Heart right ventricle (tissue), 16 donors: Measurements from ENCODE around the gene ERCC6L2. TPM values are rescaled to one million over a fixed set of nuclear protein-coding genes. Genes with fewer than 3 reads are reported as not detected.

Experiments used
- ATAC-seq, 8 donors: fragments of 200-7000 bp; cut with Tn5 transposase; one replicate each; pipeline ENCODE4 v1.9.1; 2020; ENCODE audit warnings: mild to moderate bottlenecking in 8 of 8, moderate library complexity in 8 of 8, moderate number of reproducible peaks in 1 of 8
- DNase-seq, 2 donors: peaks; one replicate each; pipeline ENCODE4 v3.0.0-alpha.2; 2020
- H3K27ac ChIP-seq, 10 donors: fragments of 200-600 bp; sonication (generic) in 2 of 10; one replicate each; pipeline versions ENCODE4 v1.5.0 to v1.8.0; 2020 to 2022; ENCODE audit warnings: mild to moderate bottlenecking in 3 of 10
- H3K27me3 ChIP-seq, 7 donors: fragments of 200-600 bp; one replicate each; pipeline ENCODE4 v1.8.0; 2021 to 2022; ENCODE audit warnings: mild to moderate bottlenecking in 2 of 7
- H3K36me3 ChIP-seq, 9 donors: fragments of 200-600 bp; sonication (generic) in 1 of 9; one replicate each; pipeline versions ENCODE4 v1.5.0 to v1.8.0; 2020 to 2022; ENCODE audit warnings: mild to moderate bottlenecking in 2 of 9
- H3K4me1 ChIP-seq, 9 donors: fragments of 200-600 bp; sonication (generic) in 1 of 9; one replicate each; pipeline versions ENCODE4 v1.5.0 to v1.8.0; 2020 to 2022; ENCODE audit warnings: mild to moderate bottlenecking in 4 of 9
- H3K4me3 ChIP-seq, 10 donors: fragments of 200-600 bp; sonication (generic) in 2 of 10; one replicate each; pipeline versions ENCODE4 v1.5.0 to v1.8.0; 2020 to 2022; ENCODE audit warnings: mild to moderate bottlenecking in 7 of 10, moderate library complexity in 2 of 10
- H3K9me3 ChIP-seq, 11 donors: fragments of 200-600 bp in 10 of 11; sonication (generic) in 2 of 11; one replicate each; pipeline versions ENCODE4 v1.5.0 to v1.8.0; 2013 to 2022; ENCODE audit warnings: mild to moderate bottlenecking in 2 of 11, control low read depth in 1 of 11, moderate library complexity in 1 of 11
- WGBS, 2 donors: extraction: QIAGEN DNeasy Blood & Tissue Kit; methylation state at CpG; one replicate each; pipeline ENCODE4 v1.1.7; 2013; ENCODE audit warnings: inconsistent platforms in 1 of 2; 5-methylcytosine and 5-hydroxymethylcytosine counted together
- intact Hi-C, 10 donors: fragments of 100-400 bp; cut with DNase I; formaldehyde crosslinking; loops; one replicate each; pipeline versions ENCODE4 v1.11.1 to v1.14.2; 2022
- polyA plus RNA-seq, 2 donors: library from polyadenylated mRNA; stranded (reverse); fragments of 200-250 nt; gene quantifications; one replicate each; pipeline ENCODE4 v1.2.3, GENCODE V29; 2013
- total RNA-seq, 10 donors: library from RNA; stranded (reverse); fragmentation: NEBNext Ultra II Directional in 3 of 10; extraction: Animal tissue kit (Norgen Biotek cat#: 25700) in 3 of 10; gene quantifications; one replicate each; pipeline versions ENCODE4 v1.2.1 to v1.2.4, GENCODE V29; 2021 to 2023
- TF ChIP-seq, protein P1 (sequence below), 9 donors: fragments of 200-600 bp; sonication (generic) in 2 of 9; IDR thresholded peaks; one replicate each; pipeline versions ENCODE4 v1.5.0 to v1.8.0; 2021 to 2022; ENCODE audit warnings: antibody characterized with exemption in 9 of 9, mild to moderate bottlenecking in 5 of 9, moderate library complexity in 1 of 9
- donor health status: Arrhythmogenic right ventricular cardiomyopathy.
- donor health status: ischemic (EF 13 %, LVEDD 7.1; RV severe dilation, severe dysfunction).
- donor health status: healthy with polysubstance abuse.
- donor health status: DM: no; HTN: yes; CAD: no.
- donor health status: DM: no; HTN: no; CAD: no.
- donor health status: ischemic (EF 25% LVEDD 6.9; RV normal size, moderate dysfunction).
- donor health status: ischemic (EF 25% LVEDD 5.7; RV mildly dilated, moderate dysfunction).
- donor health status: healthy.
- donor health status: DM: yes; HTN: yes; CAD: no.
- donor health status: Ischemic cardiomyopathy.
- donor health status: ischemic (EF 35%, LVEDD 5.7; RV mildly dilated, moderate dysfunction).
- donor health status: nonischemic (EF 11% LVEDD 7.7; RV severe dilation, severe dysfunction).
- donor health status: DM: yes; HTN: yes; CAD: no.
- donor health status: PGD.
- donor health status: ischemic (EF 29% LVEDD 5.4; RV normal size, mild dysfunction).
- donor health status: nonischemic (EF 23%, LVEDD 6.1; RV moderate dilation, normal function).

Gene ERCC6L2
- total and polyA plus RNA-seq, 12 donors, result 4.6 to 37.5 (median 26.4) TPM

DNA sequence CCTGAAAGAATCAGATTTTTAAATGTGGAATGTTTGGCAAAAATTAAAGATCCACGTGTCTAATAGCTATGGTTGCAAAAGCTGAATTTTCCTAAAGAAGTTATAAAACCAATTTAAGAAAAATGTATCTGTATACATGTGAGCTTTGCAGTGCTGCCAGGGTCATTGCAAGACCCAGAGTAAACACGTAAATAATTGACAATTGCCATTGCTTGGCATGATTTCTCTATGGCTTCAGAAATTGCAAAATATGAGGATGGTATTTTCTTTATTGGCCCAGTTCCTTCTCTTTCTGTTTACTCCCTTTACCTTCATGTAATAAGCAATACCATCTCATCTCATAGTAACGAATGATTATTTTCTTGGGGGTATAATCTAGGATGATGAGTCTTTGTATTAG lies 123.9 kb downstream of the ERCC6L2 start:
- TF ChIP-seq, protein P1, sequence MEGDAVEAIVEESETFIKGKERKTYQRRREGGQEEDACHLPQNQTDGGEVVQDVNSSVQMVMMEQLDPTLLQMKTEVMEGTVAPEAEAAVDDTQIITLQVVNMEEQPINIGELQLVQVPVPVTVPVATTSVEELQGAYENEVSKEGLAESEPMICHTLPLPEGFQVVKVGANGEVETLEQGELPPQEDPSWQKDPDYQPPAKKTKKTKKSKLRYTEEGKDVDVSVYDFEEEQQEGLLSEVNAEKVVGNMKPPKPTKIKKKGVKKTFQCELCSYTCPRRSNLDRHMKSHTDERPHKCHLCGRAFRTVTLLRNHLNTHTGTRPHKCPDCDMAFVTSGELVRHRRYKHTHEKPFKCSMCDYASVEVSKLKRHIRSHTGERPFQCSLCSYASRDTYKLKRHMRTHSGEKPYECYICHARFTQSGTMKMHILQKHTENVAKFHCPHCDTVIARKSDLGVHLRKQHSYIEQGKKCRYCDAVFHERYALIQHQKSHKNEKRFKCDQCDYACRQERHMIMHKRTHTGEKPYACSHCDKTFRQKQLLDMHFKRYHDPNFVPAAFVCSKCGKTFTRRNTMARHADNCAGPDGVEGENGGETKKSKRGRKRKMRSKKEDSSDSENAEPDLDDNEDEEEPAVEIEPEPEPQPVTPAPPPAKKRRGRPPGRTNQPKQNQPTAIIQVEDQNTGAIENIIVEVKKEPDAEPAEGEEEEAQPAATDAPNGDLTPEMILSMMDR (IDR thresholded peaks at IDR 0.05), result no peak
- intact Hi-C loops, result no loop called here
- Histone ChIP-seq H3K4me3 (no peak overlapping the region), H3K9me3 (peaks cover 0 to 12% (median 0%) of the 10 kb centered on the region in 11 donors), H3K27ac (no peak overlapping the region), H3K4me1 (no peaks in the 10 kb centered on the region), H3K36me3 (peaks cover 0 to 47% (median 5%) of the 10 kb centered on the region in 9 donors), H3K27me3 (no peaks in the 10 kb centered on the region)
- DNase-seq (no peak), ATAC-seq (no peak)
- WGBS, 2 donors, result 96 to 99% methylated on average over 3 of the region's 3 CpGs

DNA sequence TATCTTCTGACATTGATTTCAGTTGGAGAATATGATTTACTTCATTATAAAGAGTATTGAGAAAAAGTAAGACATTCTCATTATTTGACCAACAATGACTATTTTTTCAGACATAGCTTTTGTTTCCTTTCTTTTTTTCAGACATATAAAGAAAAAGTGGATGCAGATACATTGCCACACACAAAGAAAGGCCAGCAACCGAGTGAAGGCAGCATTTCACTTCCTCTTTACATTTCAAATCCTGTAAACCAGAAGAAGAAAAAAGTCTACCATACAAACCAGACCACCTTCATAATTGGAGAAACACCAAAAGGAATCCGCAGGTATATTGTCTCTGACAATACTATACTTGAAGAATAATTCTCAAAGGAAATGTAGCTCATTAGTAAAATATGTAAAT lies 128.9 kb downstream of the ERCC6L2 start:
- DNase-seq (no peak), ATAC-seq (no peak)
- no peaks in the 10 kb centered on the region for H3K27me3 ChIP-seq
- peaks cover 0 to 68% (median 9%) of the 10 kb centered on the region in 9 donors for H3K36me3 ChIP-seq
- H3K4me3 ChIP-seq, result no peak overlapping the region
- peaks cover 0 to 12% (median 0%) of the 10 kb centered on the region in 11 donors for H3K9me3 ChIP-seq
- H3K4me1 ChIP-seq, result peaks cover 0 to 14% (median 0%) of the 10 kb centered on the region in 9 donors
- H3K27ac ChIP-seq, result no peak overlapping the region
- 48 to 93% methylated on average over 2 of the region's 2 CpGs for WGBS, 2 donors
- TF ChIP-seq, protein P1 (IDR thresholded peaks at IDR 0.05), result no peak
- intact Hi-C loops, result no loop called here

DNA sequence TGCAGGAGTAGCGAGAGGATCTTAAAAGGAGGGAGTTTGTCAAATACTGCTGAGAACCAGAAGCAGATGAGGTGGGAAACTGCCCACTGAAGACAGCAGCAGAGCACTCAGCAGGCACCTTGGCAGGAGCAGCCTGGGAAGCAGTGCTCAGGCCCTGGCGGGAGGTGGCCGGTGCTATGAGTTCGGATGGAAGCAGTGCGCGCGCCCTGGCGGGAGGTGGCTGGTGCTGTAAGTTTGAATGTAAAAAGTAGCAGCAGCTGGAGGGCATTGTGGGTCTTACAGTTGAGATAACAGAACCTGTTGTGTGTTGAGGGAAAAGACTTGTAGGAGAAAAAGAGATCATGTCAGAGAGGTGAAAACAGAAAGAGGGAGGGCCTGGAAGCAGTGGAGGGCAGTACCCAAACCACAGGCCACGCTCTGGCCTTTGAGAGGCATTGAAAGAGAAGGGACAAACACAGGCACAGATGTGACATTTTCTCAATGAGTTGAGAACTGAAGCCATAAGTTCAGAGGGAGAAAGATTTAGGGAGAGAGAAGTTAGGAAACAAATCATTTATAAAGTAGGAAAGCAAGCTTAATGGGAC lies 130.9 kb downstream of the ERCC6L2 start:
- H3K27me3 ChIP-seq, result no peaks in the 10 kb centered on the region
- no peak overlapping the region for H3K27ac ChIP-seq
- DNase-seq (no peak), ATAC-seq (no peak)
- no peak overlapping the region for H3K4me3 ChIP-seq
- intact Hi-C loops, result no loop called here
- peaks cover 0 to 12% (median 0%) of the 10 kb centered on the region in 11 donors for H3K9me3 ChIP-seq
- peaks cover 0 to 20% (median 0%) of the 10 kb centered on the region in 9 donors for H3K4me1 ChIP-seq
- TF ChIP-seq, protein P1 (IDR thresholded peaks at IDR 0.05), result no peak
- WGBS, 2 donors, result 96 to 97% methylated on average over 9 of the region's 9 CpGs
- H3K36me3 ChIP-seq, result peaks cover 0 to 73% (median 9%) of the 10 kb centered on the region in 9 donors

- intact Hi-C loops, result no loop called here
- Histone ChIP-seq H3K4me3 (no peak overlapping the region), H3K4me1 (peaks cover 0 to 20% (median 0%) of the 10 kb centered on the region in 9 donors), H3K9me3 (peaks cover 0 to 7% (median 0%) of the 10 kb centered on the region in 11 donors), H3K36me3 (peaks cover 0 to 74% (median 9%) of the 10 kb centered on the region in 9 donors), H3K27me3 (no peaks in the 10 kb centered on the region), H3K27ac (no peak overlapping the region)
- TF ChIP-seq, protein P1 (IDR thresholded peaks at IDR 0.05), result no peak
- ATAC-seq (no peak), DNase-seq (no peak)
Observed at GRCh38 chr9:96006961-96007360, 131.5 kb downstream of the ERCC6L2 start.
